GM13977 (cell line): ENCODE measurements around the gene FCHSD2.
"Not testable (repeated sequence)": the region's sequence is repeated elsewhere in the genome, so short reads cannot be mapped to it uniquely, and the experiment has no call there.

Source experiments
- DNase-seq: peaks from one replicate; pipeline ENCODE4 v3.0.0; 2012; ENCODE audit warnings: low spot score
- CTCF ChIP-seq: IDR thresholded peaks from 2 replicates; pipeline ENCODE4 v1.5.1; 2012; ENCODE audit warnings: mild to moderate bottlenecking, control low read depth; ENCODE audit not compliant: insufficient read depth; ENCODE audit errors: extremely low read depth, missing control alignments
- in situ Hi-C: fragments of 300-500 bp; cut with MboI; formaldehyde crosslinking; loops from one replicate; pipeline ENCODE4 v1.12.0; 2022; ENCODE audit warnings: low sequenced_read_pairs, low pct_unique_long_range_greater_than_20kb, mixed read lengths, inconsistent platforms; ENCODE audit not compliant: unreplicated experiment

The FCHSD2 gene

GRCh38 chr11:73072935-73073481 is 69.1 kb downstream of the FCHSD2 start:
- peak; percentile 39 for DNase-seq
- no peak for TF ChIP-seq CTCF
- in situ Hi-C loops: no loop called here

DNA sequence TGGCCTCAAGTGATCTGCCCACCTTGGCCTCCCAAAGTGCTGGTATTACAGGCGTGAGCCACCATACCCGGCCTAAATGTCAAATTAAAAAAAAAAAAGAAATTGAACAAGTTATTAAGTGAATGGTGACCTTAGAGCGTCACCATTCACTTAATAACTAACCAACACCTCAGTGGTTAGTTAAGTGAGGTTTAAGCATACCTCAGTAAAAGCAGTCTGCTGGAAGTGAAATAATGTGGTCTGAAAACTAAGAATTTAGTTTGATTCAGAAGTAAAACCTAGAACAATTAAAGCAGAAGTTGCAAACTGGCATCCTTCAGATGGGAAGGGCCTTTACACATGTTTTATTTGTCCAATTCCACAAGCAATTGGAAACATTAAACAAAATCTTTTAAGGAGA is 71.5 kb downstream of the FCHSD2 start:
- DNase-seq: no peak
- in situ Hi-C loops: no loop called here
- TF ChIP-seq CTCF: no peak

GRCh38 chr11:73061857-73062424 is 80.2 kb downstream of the FCHSD2 start:
- in situ Hi-C loops, DNase-seq: not testable (repeated sequence)

DNA sequence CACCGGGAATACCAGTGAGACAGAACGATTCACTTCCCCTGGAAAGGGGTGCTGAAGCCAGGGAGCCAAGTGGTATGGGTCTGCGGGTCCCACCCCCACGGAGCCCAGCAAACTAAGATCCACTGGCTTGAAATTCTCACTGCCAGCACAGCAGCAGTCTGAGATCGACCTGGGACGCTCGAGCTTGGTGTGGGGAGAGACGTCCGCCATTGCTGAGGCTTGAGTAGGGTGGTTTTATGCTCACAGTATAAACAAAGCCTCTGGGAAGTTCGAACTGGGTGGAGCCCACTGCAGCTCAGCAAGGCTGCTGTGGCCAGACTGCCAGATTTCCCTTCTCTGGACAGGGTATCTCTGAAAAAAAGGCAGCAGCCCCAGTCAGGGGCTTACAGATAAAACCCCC is 80.7 kb downstream of the FCHSD2 start:
- DNase-seq, in situ Hi-C loops: not testable (repeated sequence)

GRCh38 chr11:73059915-73060314 is 82.2 kb downstream of the FCHSD2 start:
- no peak for DNase-seq
- no peak for TF ChIP-seq CTCF
- in situ Hi-C loops: no loop called here

DNA sequence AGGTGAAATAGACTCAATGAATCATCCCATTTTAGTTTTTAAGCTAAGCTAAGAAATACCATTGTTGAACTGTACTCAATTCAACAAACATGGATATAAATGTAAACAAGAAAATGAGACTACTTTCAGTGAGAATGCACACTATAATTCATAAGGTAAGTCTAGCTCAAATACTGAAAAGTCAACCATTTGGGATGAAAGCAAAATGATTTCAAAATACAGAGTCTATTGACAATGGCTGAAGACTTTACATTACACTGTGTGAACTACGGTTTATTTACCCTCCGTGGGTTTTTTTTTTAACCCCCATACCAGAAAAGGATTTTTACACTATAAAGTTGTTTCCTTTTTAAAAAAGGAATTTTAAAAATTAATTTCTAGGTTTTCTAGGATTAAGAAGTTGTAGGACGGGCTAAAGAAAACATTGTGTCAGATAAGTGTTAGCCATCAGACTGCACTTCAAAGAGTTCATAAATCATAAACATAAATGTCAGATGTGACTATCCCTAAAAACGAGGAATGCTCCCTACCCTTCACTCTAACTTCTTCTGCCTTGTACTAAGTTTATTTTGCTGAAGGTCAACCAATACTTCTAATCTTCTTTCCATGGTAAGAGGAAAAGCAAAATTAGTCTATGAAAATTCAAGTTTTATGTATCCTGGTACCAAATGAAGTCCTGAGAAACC is 83.0 kb downstream of the FCHSD2 start:
- in situ Hi-C loops: no loop called here
- TF ChIP-seq CTCF: no peak
- DNase-seq: no peak

GRCh38 chr11:73055655-73056354 is 86.3 kb downstream of the FCHSD2 start:
- TF ChIP-seq CTCF: no peak
- in situ Hi-C loops: no loop called here
- DNase-seq: no peak
